ENCODE results near the gene PDE2A. TPM values are rescaled to one million over a fixed set of nuclear protein-coding genes. Genes with fewer than 3 reads are reported as not detected.
A peak's percentile ranks its signal among the peaks of the same experiment; 100 is the strongest.

Gene PDE2A
- 14.3 and 14.8 TPM in 2 replicates for total RNA-seq
- polyA plus RNA-seq, result 14.2 and 16.8 TPM in 2 replicates
- polyA plus RNA-seq (2011; cell fraction: cytosol; rRNA removed), result 8.6 and 12.7 TPM in 2 replicates
- polyA plus RNA-seq (2011; cell fraction: nucleus; rRNA removed), result 57.4 and 57.6 TPM in 2 replicates
- 6.0 and 16.2 TPM in 2 replicates for polyA plus RNA-seq (2012)
- polyA minus RNA-seq, result 21.9 and 25.8 TPM in 2 replicates
- polyA minus RNA-seq (2011; cell fraction: cytosol; rRNA and poly(A)+ RNA removed), result 76.6 TPM
- polyA minus RNA-seq (2011; cell fraction: nucleus; rRNA and poly(A)+ RNA removed), result 15.7 and 24.2 TPM in 2 replicates
- Bru-seq, nascent RNA, result percentile 33 among the genes with signal in this experiment
- percentile 42 among the genes with signal in this experiment for BruChase-seq, experiment 1, labeled RNA remaining after a 6-hour chase
- percentile 39 among the genes with signal in this experiment for BruChase-seq, experiment 2, labeled RNA remaining after a 2-hour chase
- long read RNA-seq, full-length matches to known transcripts, result 21 of 29 reads
- long read RNA-seq, partial matches to known transcripts, result 4 of 29 reads
- long read RNA-seq, other reads (novel, unspliced or antisense), result 4 of 29 reads

DNA sequence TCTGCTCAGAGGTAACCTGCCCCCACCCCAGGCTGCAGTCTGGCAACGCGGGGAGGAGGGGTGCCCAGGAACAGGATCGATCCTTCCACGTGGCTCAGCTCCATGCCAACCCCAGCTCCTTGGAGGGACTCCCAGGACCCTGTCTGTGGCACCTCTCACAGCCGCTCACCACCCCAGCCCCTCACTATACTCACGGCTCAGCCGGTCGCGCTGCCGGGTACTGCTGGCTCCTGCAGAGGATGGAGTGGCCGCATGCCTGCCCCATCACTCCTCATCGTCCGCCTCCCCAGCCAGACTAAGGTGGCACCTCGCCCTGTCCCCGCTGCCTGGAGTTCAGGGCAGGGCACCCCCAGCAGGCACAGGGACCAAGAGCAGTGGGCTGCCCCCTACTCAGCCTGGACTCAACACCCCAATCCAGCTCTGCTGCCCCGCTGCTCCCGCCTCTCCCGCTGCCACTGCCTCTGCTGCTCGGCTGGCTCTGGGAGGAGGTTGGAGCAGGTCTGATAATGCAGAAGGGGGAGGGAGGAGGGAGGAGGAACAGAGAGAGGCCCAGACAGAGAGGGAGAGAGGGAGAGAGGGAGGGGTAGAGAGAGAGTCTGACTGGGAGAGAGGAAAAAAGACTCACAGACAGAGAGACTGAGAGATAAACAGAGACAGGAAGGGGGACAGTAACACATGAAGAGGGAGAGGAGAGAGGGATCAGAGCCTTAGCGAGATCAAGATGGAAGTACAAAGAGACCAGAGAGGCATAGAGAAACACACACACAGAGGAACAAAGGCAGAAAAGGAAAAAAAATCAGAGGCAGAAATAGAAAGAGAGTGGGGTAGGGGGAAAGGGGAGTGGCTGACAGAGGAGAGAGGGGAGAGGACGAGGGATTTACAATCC, at the start of gene PDE2A:
TSS of gene PDE2A (minus strand) at position 480 of the 886 bp plus-strand sequence. CDS start at position 265, 215 bp downstream.
- no peaks in the 10 kb centered on the region for H3K79me2 ChIP-seq (ENCODE audit: control insufficient read depth, insufficient read depth, low read length)
- POLR2A ChIA-PET, result no interaction called here
- dilution Hi-C loops (cut with MboI; ENCODE audit: extremely low pct_ligation_motif_present, low sequenced_read_pairs) (no loop called here), intact Hi-C loops (cut with micrococcal nuclease) (no loop called here)
- H3K9me3 ChIP-seq (replicated peaks; ENCODE audit: control insufficient read depth, insufficient read depth, low read length), result no peaks in the 10 kb centered on the region
- no peak within 1 kb of the TSS for H3K4me2 ChIP-seq (ENCODE audit: insufficient read depth, low read length)
- H3K27me3 ChIP-seq (ENCODE audit: control insufficient read depth in 2 of 2, insufficient read depth in 2 of 2, low read length in 2 of 2), result peaks cover 37 to 45% of the 10 kb centered on the region in 2 experiments
- DNase-seq (ENCODE audit: low read depth, low spot score), result no peak
- TF ChIP-seq JUN (IDR thresholded peaks at IDR 0.05; ENCODE audit: borderline replicate concordance, insufficient read depth, insufficient read length, low read depth) (no peak), FOS (IDR thresholded peaks at IDR 0.05; ENCODE audit: borderline replicate concordance, insufficient read depth, low read length) (no peak), GATA2 (IDR thresholded peaks at IDR 0.05; ENCODE audit: insufficient read depth, insufficient read length, low read depth, low read length) (no peak), CTCF (IDR thresholded peaks at IDR 0.05; ENCODE audit: extremely low read depth in 1 of 2, insufficient read depth in 1 of 2, low read depth in 1 of 2, low read length in 2 of 2) (no peak), MYC (IDR thresholded peaks at IDR 0.05; ENCODE audit: low read depth, low read length) (no peak), POLR2AphosphoS5 (IDR thresholded peaks at IDR 0.05; ENCODE audit: insufficient read depth, low read depth, low read length) (no peak), EZH2 (IDR thresholded peaks at IDR 0.05; ENCODE audit: borderline replicate concordance, low read depth, low read length, severe bottlenecking) (no peak), POLR2A (IDR thresholded peaks at IDR 0.05; ENCODE audit: low read depth, low read length) (no peak), MAX (IDR thresholded peaks at IDR 0.05; ENCODE audit: insufficient read depth, insufficient read length) (no peak)
- H3K36me3 ChIP-seq (ENCODE audit: control insufficient read depth in 2 of 2, extremely low read depth in 1 of 2, insufficient read depth in 2 of 2, low read length in 2 of 2), result no peaks in the 10 kb centered on the region
- no peak within 1 kb of the TSS for H2AFZ ChIP-seq (ENCODE audit: low read depth, low read length)
- no TSS peak for BruUV-seq (replicated peaks)
- H3K9me1 ChIP-seq (replicated peaks; ENCODE audit: control insufficient read depth, extremely low read depth, insufficient read depth, low read length), result no peaks in the 10 kb centered on the region
- CTCF ChIA-PET, result interaction anchor here (1.0 to 13.1 kb wide), 5 partner anchors 10 to 203 kb away, joined by 4 to 339 read pairs (median 14); no protein-coding TSS in a partner anchor
- no peak within 1 kb of the TSS for H3K9ac ChIP-seq (replicated peaks; ENCODE audit: extremely low read depth, insufficient read depth, low read length)
- no peaks in the 10 kb centered on the region for H4K20me1 ChIP-seq (replicated peaks; ENCODE audit: control insufficient read depth, extremely low read depth, insufficient read depth, low read length)
- FAIRE-seq, result no peak
- H3K4me3 ChIP-seq (replicated peaks in 1 of 3; ENCODE audit: insufficient read depth in 1 of 3, low read depth in 1 of 3, low read length in 3 of 3), result no peak within 1 kb of the TSS
- H3K27ac ChIP-seq (ENCODE audit: insufficient read depth, low read depth, low read length), result no peak within 1 kb of the TSS
- H3K4me1 ChIP-seq (ENCODE audit: control insufficient read depth, extremely low read depth, insufficient read depth, low read length), result no peaks in the 10 kb centered on the region

Data from endothelial cell of umbilical vein (primary cell).